Smooth muscle cell (in vitro differentiated cells): ENCODE results near the gene PARP14. TPM values are rescaled to one million over a fixed set of nuclear protein-coding genes. Genes with fewer than 3 reads are reported as not detected.
A peak's percentile ranks its signal among the peaks of the same experiment; 100 is the strongest.
"Not testable (repeated sequence)": the region's sequence is repeated elsewhere in the genome, so short reads cannot be mapped to it uniquely, and the experiment has no call there.

ENCODE experiments used
- DNase-seq: peaks from one replicate; lab custom pipeline; 2025; ENCODE audit not compliant: unreplicated experiment; lab: John Stamatoyannopoulos, UW
- H2AFZ ChIP-seq: fragments of 200-600 bp; sonication (generic); 2 replicates; pipeline ENCODE4 v1.6.0; 2016; ENCODE audit warnings: antibody characterized with exemption, low read depth, mild to moderate bottlenecking
- H3F3A ChIP-seq: fragments of 200-600 bp; sonication (generic); 2 replicates; pipeline ENCODE4 v1.6.0; 2017; ENCODE audit warnings: antibody characterized with exemption, low read depth
- H3K27ac ChIP-seq: fragments of 200-600 bp; sonication (generic); 2 replicates; pipeline ENCODE4 v1.5.1; 2016; ENCODE audit warnings: low read depth, mild to moderate bottlenecking
- H3K27me3 ChIP-seq: fragments of 200-600 bp; sonication (generic); 2 replicates; pipeline ENCODE4 v1.6.1; 2016; ENCODE audit warnings: low read depth, mild to moderate bottlenecking
- H3K36me3 ChIP-seq: fragments of 200-600 bp; sonication (generic); 2 replicates; pipeline ENCODE4 v1.5.1; 2016; ENCODE audit warnings: low read depth
- H3K4me1 ChIP-seq: fragments of 200-600 bp; sonication (generic); 2 replicates; pipeline ENCODE4 v1.5.1; 2016; ENCODE audit warnings: low read depth
- H3K4me2 ChIP-seq: fragments of 200-600 bp; sonication (generic); 2 replicates; pipeline ENCODE4 v1.6.0; 2016; ENCODE audit warnings: mild to moderate bottlenecking
- H3K4me3 ChIP-seq: fragments of 200-600 bp; sonication (generic); 2 replicates; pipeline ENCODE4 v1.5.1; 2016; ENCODE audit warnings: mild to moderate bottlenecking
- H3K79me2 ChIP-seq: fragments of 200-600 bp; sonication (generic); 2 replicates; pipeline ENCODE4 v1.6.0; 2016; ENCODE audit warnings: low read depth, mild to moderate bottlenecking
- H3K9ac ChIP-seq: fragments of 200-600 bp; sonication (generic); 2 replicates; pipeline ENCODE4 v1.6.0; 2016; ENCODE audit warnings: low read depth
- H3K9me3 ChIP-seq: fragments of 200-600 bp; sonication (generic); replicated peaks from 2 replicates; pipeline ENCODE4 v1.5.1; 2016; ENCODE audit warnings: low read depth
- H4K20me1 ChIP-seq: fragments of 200-600 bp; sonication (generic); 2 replicates; pipeline ENCODE4 v1.6.0; 2016; ENCODE audit warnings: low read depth
- WGBS: methylation state at CpG from one replicate; pipeline ENCODE4 v1.1.7; 2016; ENCODE audit warnings: low lambda C conversion rate; 5-methylcytosine and 5-hydroxymethylcytosine counted together
- polyA plus RNA-seq: library from polyadenylated mRNA; unstranded; fragments of >200 nt; fragmentation: Nextera tagmentation; extraction: Ambion mirVana; gene quantifications from 2 replicates; pipeline ENCODE4 v1.2.1, GENCODE V29; 2016
- total RNA-seq: library from RNA; depleted of rRNA; stranded (reverse); fragments of >200 nt; gene quantifications from 2 replicates; pipeline ENCODE4 v1.2.3, GENCODE V29; 2014
- TF ChIP-seq, protein P1 (sequence below): fragments of 200-600 bp; sonication (generic); IDR thresholded peaks from 2 replicates; pipeline ENCODE4 v1.5.1; 2017; ENCODE audit warnings: borderline replicate concordance, mild to moderate bottlenecking, antibody characterized with exemption; ENCODE audit not compliant: insufficient read depth, poor library complexity, severe bottlenecking

The PARP14 gene
- total and polyA plus RNA-seq, 2 experiments from 2014 or later, result 2.8 to 14.5 TPM

- Histone ChIP-seq H3K4me1 (no peaks in the 10 kb centered on the region), H3K4me3 (peak overlapping the region; percentile 96), H3K9ac (peak overlapping the region; percentile 84), H3K9me3 (no peaks in the 10 kb centered on the region), H3F3A (no peaks in the 10 kb centered on the region), H2AFZ (peak overlapping the region; percentile 97), H3K4me2 (peak overlapping the region; percentile 84), H4K20me1 (no peaks in the 10 kb centered on the region), H3K36me3 (no peaks in the 10 kb centered on the region), H3K27ac (peak overlapping the region; percentile 37), H3K27me3 (no peaks in the 10 kb centered on the region), H3K79me2 (no peaks in the 10 kb centered on the region)
- TF ChIP-seq, protein P1, sequence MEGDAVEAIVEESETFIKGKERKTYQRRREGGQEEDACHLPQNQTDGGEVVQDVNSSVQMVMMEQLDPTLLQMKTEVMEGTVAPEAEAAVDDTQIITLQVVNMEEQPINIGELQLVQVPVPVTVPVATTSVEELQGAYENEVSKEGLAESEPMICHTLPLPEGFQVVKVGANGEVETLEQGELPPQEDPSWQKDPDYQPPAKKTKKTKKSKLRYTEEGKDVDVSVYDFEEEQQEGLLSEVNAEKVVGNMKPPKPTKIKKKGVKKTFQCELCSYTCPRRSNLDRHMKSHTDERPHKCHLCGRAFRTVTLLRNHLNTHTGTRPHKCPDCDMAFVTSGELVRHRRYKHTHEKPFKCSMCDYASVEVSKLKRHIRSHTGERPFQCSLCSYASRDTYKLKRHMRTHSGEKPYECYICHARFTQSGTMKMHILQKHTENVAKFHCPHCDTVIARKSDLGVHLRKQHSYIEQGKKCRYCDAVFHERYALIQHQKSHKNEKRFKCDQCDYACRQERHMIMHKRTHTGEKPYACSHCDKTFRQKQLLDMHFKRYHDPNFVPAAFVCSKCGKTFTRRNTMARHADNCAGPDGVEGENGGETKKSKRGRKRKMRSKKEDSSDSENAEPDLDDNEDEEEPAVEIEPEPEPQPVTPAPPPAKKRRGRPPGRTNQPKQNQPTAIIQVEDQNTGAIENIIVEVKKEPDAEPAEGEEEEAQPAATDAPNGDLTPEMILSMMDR, result no peak
- DNase-seq, result no peak
- 66% methylated on average over 10 of the region's 10 CpGs for WGBS
Observed at GRCh38 chr3:122679882-122680474, 661 bp upstream of the PARP14 start.

DNA sequence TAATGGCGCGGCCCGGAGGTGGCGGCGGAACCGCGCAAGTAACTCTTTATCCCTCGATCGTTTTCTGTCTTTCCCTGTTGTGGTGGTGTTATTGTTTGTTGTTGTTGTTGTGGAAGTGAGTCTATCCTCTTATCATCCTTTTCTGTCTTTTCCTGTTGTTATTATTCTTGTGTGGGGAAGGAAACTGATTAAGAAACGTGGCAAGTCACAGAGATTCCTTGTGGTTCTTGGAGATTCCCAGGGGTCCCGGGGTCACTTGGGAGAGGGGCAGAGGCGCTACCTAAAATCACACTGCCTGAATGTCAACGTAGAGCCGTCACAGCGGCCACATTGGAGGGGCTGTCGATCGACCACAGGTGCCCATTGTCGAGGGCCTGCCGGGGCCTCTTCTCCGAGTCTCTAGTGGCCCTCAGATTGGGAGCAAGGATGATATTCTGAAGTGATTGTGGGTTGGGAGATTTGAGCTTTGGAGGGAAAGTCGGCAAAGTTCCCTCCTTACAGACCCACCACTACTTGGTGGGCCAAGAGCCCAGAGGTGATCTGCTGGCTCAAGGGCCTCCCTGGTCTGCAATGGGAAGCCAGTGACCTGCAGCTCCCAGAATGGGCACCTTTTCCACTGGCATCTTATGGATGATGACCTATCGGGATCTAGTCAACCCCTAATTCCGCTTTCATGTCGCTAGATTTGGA, 790 bp downstream of the PARP14 start:
- H3K36me3 ChIP-seq, result no peaks in the 10 kb centered on the region
- no peaks in the 10 kb centered on the region for H3F3A ChIP-seq
- peak overlapping the region; percentile 96 for H3K4me3 ChIP-seq
- no peak overlapping the region for H3K27ac ChIP-seq
- no peaks in the 10 kb centered on the region for H3K27me3 ChIP-seq
- 42% methylated on average over 24 of the region's 24 CpGs for WGBS
- no peaks in the 10 kb centered on the region for H3K4me1 ChIP-seq
- DNase-seq, result no peak
- TF ChIP-seq, protein P1, result no peak
- H3K9ac ChIP-seq, result peak overlapping the region; percentile 84
- no peaks in the 10 kb centered on the region for H3K79me2 ChIP-seq
- peak overlapping the region; percentile 84 for H3K4me2 ChIP-seq
- H3K9me3 ChIP-seq, result no peaks in the 10 kb centered on the region
- peak overlapping the region; percentile 97 for H2AFZ ChIP-seq
- H4K20me1 ChIP-seq, result no peaks in the 10 kb centered on the region

- peak overlapping the region; percentile 84 for H3K4me2 ChIP-seq
- H3K27me3 ChIP-seq, result no peaks in the 10 kb centered on the region
- H3K27ac ChIP-seq, result no peak overlapping the region
- 98% methylated on average over 3 of the region's 3 CpGs for WGBS
- H3K4me1 ChIP-seq, result no peaks in the 10 kb centered on the region
- peak overlapping the region; percentile 96 for H3K4me3 ChIP-seq
- no peaks in the 10 kb centered on the region for H3K9me3 ChIP-seq
- H3K9ac ChIP-seq, result no peak overlapping the region
- H3K79me2 ChIP-seq, result no peaks in the 10 kb centered on the region
- H3K36me3 ChIP-seq, result no peaks in the 10 kb centered on the region
- no peaks in the 10 kb centered on the region for H3F3A ChIP-seq
- no peak for DNase-seq
- TF ChIP-seq, protein P1, result no peak
- H4K20me1 ChIP-seq, result no peaks in the 10 kb centered on the region
- no peak overlapping the region for H2AFZ ChIP-seq
Observed at GRCh38 chr3:122681974-122682409, 1.4 kb downstream of the PARP14 start.

- H3K4me1 ChIP-seq, H3K79me2 ChIP-seq, H4K20me1 ChIP-seq, H3K27me3 ChIP-seq, H2AFZ ChIP-seq, H3F3A ChIP-seq, H3K4me2 ChIP-seq, DNase-seq, H3K27ac ChIP-seq, H3K4me3 ChIP-seq, H3K9me3 ChIP-seq, H3K9ac ChIP-seq, H3K36me3 ChIP-seq: not testable (repeated sequence)
- WGBS, result 96% methylated on average over 11 of the region's 11 CpGs
Observed at GRCh38 chr3:122682778-122683411, 2.3 kb downstream of the PARP14 start.
